Common myeloid progenitor, CD34-positive (primary cell): Measurements from ENCODE around the gene CEP95. TPM values are rescaled to one million over a fixed set of nuclear protein-coding genes. Genes with fewer than 3 reads are reported as not detected.
"Not testable (repeated sequence)": the region's sequence is repeated elsewhere in the genome, so short reads cannot be mapped to it uniquely, and the experiment has no call there.

Experiments used
- CTCF ChIA-PET: fragments of 350-600 bp; sonication (Branson Sonifier 250); formaldehyde crosslinking; loops from one replicate; lab custom pipeline; 2021; ENCODE audit warnings: antibody characterized with exemption; lab: Charles Lee
- POLR2A ChIA-PET: fragments of 350-600 bp; sonication (Branson Sonifier 250); formaldehyde crosslinking; loops from one replicate; lab custom pipeline; 2021; ENCODE audit warnings: antibody characterized with exemption; lab: Charles Lee
- DNase-seq, 3 donors: peaks; one replicate each; pipeline versions ENCODE4 v3.0.0 to v3.0.0-alpha.2; 2013
- H3K27ac ChIP-seq, 2 experiments: 1 replicate in 1 of 2; 2 replicates in 1 of 2; pipeline ENCODE4 v1.7.0; 2013; ENCODE audit warnings: inconsistent platforms in 2 of 2, low read length in 2 of 2, mild to moderate bottlenecking in 2 of 2, low read depth in 1 of 2, moderate library complexity in 1 of 2; ENCODE audit not compliant: severe bottlenecking in 2 of 2, insufficient read depth in 1 of 2, poor library complexity in 1 of 2
- H3K27me3 ChIP-seq, 5 experiments: replicated peaks in 2 of 5; 1 replicate in 3 of 5; 2 replicates in 2 of 5; pipeline versions ENCODE4 v1.6.1 to v1.7.0; 2013; ENCODE audit warnings: low read length in 4 of 5, mild to moderate bottlenecking in 2 of 5, moderate library complexity in 2 of 5, inconsistent platforms in 1 of 5; ENCODE audit not compliant: insufficient read depth in 5 of 5, control insufficient read depth in 4 of 5
- H3K36me3 ChIP-seq, 4 experiments: 1 replicate in 2 of 4; 2 replicates in 2 of 4; pipeline versions ENCODE4 v1.6.1 to v1.7.0; 2013; ENCODE audit warnings: low read length in 3 of 4, control low read depth in 1 of 4, mild to moderate bottlenecking in 1 of 4; ENCODE audit not compliant: control insufficient read depth in 4 of 4, insufficient read depth in 4 of 4
- H3K4me1 ChIP-seq, 4 experiments: 1 replicate in 3 of 4; 2 replicates in 1 of 4; pipeline versions ENCODE4 v1.6.1 to v1.7.1; 2013; ENCODE audit warnings: low read length in 3 of 4, mild to moderate bottlenecking in 3 of 4, control low read depth in 1 of 4, inconsistent platforms in 1 of 4, moderate library complexity in 1 of 4; ENCODE audit not compliant: control insufficient read depth in 4 of 4, insufficient read depth in 4 of 4; ENCODE audit errors: control extremely low read depth in 1 of 4
- H3K4me3 ChIP-seq, 7 experiments: 1 replicate in 4 of 7; 2 replicates in 3 of 7; pipeline versions ENCODE4 v1.5.1 to v1.7.0; 2013; ENCODE audit warnings: mild to moderate bottlenecking in 7 of 7, low read length in 6 of 7, moderate library complexity in 6 of 7, inconsistent platforms in 2 of 7, low read depth in 2 of 7, control low read depth in 1 of 7; ENCODE audit not compliant: insufficient read depth in 4 of 7, control insufficient read depth in 1 of 7; ENCODE audit errors: extremely low read depth in 1 of 7
- H3K9me3 ChIP-seq, 5 experiments: 1 replicate in 4 of 5; 2 replicates in 1 of 5; pipeline versions ENCODE4 v1.6.1 to v1.7.1; 2013; ENCODE audit warnings: low read length in 4 of 5, mild to moderate bottlenecking in 2 of 5, inconsistent platforms in 1 of 5, low read depth in 1 of 5, moderate library complexity in 1 of 5; ENCODE audit not compliant: control insufficient read depth in 4 of 5, insufficient read depth in 2 of 5; ENCODE audit errors: control extremely low read depth in 1 of 5
- WGBS: methylation state at CpG from one replicate; pipeline ENCODE4 v1.1.5; 2013; ENCODE audit not compliant: insufficient coverage; 5-methylcytosine and 5-hydroxymethylcytosine counted together
- polyA plus RNA-seq: library from polyadenylated mRNA; unstranded; fragments of 120-200 nt; gene quantifications from one replicate; pipeline ENCODE4 v1.2.1, GENCODE V29; 2013

The CEP95 gene, protein sequence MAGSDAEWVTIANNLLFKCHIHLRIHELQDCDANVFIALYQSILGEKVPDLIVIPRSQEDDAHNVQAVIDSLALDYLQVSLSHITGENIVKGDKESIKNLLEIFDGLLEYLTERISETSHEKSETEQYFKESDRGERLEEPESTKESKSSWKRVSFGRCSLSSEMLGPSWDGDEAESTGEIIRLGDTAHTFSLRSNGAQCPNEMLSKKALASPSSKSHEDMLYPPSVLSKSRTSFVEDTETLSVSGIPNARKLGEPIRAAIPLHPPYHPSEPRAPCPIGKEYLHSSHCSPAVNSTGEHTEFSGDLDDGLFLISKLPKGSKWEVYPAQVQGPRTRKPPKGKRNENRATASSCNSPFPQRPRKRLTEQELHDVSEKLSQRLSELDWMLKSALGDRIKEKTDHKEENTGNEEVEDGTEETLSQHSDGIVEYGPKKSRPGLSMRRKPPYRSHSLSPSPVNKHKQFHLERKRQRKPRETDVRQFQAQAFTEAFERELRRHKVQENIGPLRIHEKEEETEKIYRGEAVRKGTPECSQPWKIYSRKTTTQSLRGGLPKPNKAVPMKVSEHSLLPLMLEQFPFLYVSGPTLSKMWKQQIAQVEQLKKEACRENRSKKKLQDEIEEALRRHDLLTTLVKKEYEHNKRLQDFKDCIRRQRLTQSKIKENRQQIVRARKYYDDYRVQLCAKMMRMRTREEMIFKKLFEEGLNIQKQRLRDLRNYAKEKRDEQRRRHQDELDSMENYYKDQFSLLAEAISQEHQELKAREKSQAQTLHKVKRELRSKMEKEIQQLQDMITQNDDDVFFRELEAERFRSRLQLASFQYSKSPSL
- 104 TPM for polyA plus RNA-seq

DNA sequence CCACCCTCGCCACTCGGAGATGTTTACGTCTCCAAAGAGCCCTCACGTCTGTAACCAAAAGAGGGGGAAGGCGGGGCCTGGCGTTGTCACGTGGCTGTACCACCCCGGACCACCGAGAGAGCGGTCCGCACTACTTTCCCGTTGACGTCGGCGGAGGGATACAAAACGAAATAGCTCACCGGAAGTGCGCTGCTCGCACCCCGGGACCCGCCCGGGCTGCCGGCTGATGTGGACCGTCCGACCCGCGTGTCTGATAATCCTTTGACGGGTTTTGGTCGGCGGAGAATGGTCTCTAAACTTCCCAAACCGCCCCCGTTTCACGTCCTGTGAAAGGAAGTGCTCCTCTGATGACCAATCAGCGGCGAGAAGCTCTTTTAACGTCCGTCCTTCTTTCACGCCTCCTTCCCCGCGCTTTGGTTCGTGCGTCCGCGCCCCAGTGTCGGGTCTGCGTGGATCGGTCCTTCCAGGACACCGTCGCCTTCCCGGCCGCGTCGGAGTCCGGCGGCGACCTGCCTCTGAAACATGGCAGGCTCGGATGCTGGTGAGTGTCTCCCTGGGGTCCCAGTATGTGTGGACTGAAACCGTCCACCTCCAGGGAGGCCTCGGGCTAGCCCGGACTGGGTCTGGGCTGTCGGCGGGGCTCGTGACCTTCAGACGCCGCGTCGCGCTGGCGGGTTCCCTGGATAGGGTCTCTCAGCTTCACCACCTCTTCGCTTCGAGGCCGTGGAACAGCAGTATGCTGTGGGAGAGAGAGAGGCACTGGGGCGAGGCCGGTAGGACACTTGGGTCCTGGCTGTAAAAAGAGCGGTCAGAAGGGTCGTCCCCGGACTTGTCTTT is at the start of gene CEP95:
Gene CEP95 (plus strand): TSS at position 402 of the 837 bp plus-strand sequence. CDS start 121 bp downstream, at position 523.
- WGBS: under 1% methylated on average over 73 of the region's 77 CpGs
- ChIA-PET POLR2A (interaction anchor here (0.5 to 3.7 kb wide), 9 partner anchors 10 to 170 kb away, joined by 3 to 55 read pairs (median 3); partner anchors contain the start of gene POLG2), CTCF (interaction anchor here (1.0 to 7.0 kb wide), 9 partner anchors 9 to 94 kb away, joined by 3 to 55 read pairs (median 3); partner anchors contain the start of gene POLG2)
- H3K4me1 ChIP-seq: peaks cover 16 to 29% (median 23%) of the 10 kb centered on the region in 4 experiments
- H3K27me3 ChIP-seq: no peaks in the 10 kb centered on the region
- H3K36me3 ChIP-seq: peaks cover 19 to 54% (median 44%) of the 10 kb centered on the region in 4 experiments
- H3K9me3 ChIP-seq: no peaks in the 10 kb centered on the region
- H3K4me3 ChIP-seq: peak within 1 kb of the TSS; percentile 98 to 100 (median 100)
- DNase-seq: peak; percentile 96 to 99 (median 98)
- H3K27ac ChIP-seq: peak within 1 kb of the TSS; percentile 99

DNA sequence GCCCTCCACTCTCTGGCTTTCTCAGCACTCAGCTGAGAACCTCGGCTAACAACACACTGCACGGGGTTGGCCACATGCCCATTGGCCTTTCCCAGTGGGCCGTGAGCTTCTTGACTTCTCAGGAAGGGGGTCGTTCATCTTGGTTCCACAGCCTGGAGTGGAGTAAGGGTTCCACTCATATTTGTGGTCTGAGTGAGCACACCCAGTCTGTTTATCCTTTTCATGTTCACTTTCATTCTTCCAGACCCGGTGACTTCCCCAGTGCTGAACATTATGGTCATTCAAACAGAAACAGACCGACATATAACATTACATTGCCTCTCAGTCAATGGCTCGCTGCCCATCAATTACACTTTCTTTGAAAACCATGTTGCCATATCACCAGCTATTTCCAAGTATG is 49.6 kb upstream of the CEP95 start:
- Histone ChIP-seq H3K9me3 (no peaks in the 10 kb centered on the region), H3K36me3 (peaks cover 0 to 17% (median 1%) of the 10 kb centered on the region in 4 experiments), H3K27ac (no peak overlapping the region), H3K27me3 (no peaks in the 10 kb centered on the region), H3K4me1 (peaks cover 0 to 16% (median 8%) of the 10 kb centered on the region in 4 experiments), H3K4me3 (no peak overlapping the region)
- ChIA-PET CTCF (interaction anchor here (1.2 to 4.0 kb wide), 3 partner anchors 25 to 36 kb away, joined by 3 to 28 read pairs (median 4); no protein-coding TSS in a partner anchor), POLR2A (no interaction called here)
- WGBS: 67% methylated on average over 5 of the region's 7 CpGs
- DNase-seq: no peak

DNA sequence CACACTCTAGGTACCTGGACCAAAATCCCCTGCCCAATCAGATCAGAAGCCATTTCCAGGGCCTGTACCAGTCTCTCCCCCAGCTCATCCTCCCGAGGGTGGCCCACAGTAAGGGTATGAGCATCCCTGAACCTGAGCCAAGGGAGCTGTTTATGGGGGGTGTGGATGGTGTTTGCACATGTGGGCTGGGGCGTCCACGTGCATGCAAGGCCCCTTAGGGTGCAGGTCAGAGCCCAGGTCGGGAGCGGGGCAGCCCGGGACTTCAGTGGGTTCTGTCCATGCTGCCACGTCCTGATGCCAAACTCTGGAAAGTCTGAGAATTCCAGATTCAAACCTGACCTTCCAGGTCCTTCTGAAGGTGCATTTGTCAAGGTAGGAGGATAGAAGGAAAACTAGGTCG is 48.0 kb upstream of the CEP95 start:
- ChIA-PET POLR2A (no interaction called here), CTCF (interaction anchor here (4.0 kb wide), 1 partner anchor 38 kb away, joined by 28 read pairs; no protein-coding TSS in a partner anchor)
- peaks cover 0 to 16% (median 4%) of the 10 kb centered on the region in 4 experiments for H3K4me1 ChIP-seq
- no peaks in the 10 kb centered on the region for H3K9me3 ChIP-seq
- H3K27me3 ChIP-seq: no peaks in the 10 kb centered on the region
- no peak overlapping the region for H3K4me3 ChIP-seq
- WGBS: 97% methylated on average over 7 of the region's 8 CpGs
- no peak for DNase-seq
- peaks cover 0 to 17% (median 1%) of the 10 kb centered on the region in 4 experiments for H3K36me3 ChIP-seq
- H3K27ac ChIP-seq: no peak overlapping the region

GRCh38 chr17:64459284-64459747 is 47.5 kb upstream of the CEP95 start:
- ChIA-PET POLR2A (no interaction called here), CTCF (interaction anchor here (1.5 to 4.0 kb wide), 2 partner anchors 10 to 39 kb away, joined by 3 to 28 read pairs; partner anchors contain the start of gene MILR1)
- Histone ChIP-seq H3K27ac (no peak overlapping the region), H3K36me3 (peaks cover 0 to 17% (median 1%) of the 10 kb centered on the region in 4 experiments), H3K4me3 (no peak overlapping the region), H3K9me3 (no peaks in the 10 kb centered on the region), H3K4me1 (peaks cover 0 to 16% (median 4%) of the 10 kb centered on the region in 4 experiments), H3K27me3 (no peaks in the 10 kb centered on the region)
- DNase-seq: no peak
- 98% methylated on average over 5 of the region's 6 CpGs for WGBS

GRCh38 chr17:64459818-64460217 is 47.0 kb upstream of the CEP95 start:
- POLR2A ChIA-PET: not testable (repeated sequence)
- CTCF ChIA-PET: interaction anchor here (1.5 kb wide), 1 partner anchor 10 kb away, joined by 3 read pairs; the partner anchor contains the start of gene MILR1
- 100% methylated on average over 3 of the region's 7 CpGs for WGBS

DNA sequence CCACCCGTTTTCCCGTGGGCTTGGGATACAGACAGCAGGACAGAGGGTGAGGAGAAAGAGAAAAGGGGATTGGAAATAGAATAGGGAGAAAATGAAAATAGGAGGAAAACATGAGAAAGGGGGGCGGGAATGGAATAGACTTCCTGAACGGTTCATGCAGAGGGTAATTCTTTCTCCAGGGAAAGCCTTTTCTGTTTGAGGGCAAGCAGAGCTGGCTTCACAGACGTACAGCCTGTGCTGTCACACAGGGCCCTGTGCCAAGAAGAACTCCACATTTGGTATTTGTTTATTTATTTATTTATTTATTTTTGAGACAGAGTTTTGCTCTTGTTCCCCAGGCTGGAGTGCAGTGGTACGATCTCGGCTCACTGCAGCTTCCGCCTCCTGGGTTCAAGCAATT is 45.8 kb upstream of the CEP95 start:
- 100% methylated on average over 3 of the region's 8 CpGs for WGBS
- no peak overlapping the region for H3K27ac ChIP-seq
- POLR2A ChIA-PET: no interaction called here
- H3K4me3 ChIP-seq: no peak overlapping the region
- H3K4me1 ChIP-seq: peaks cover 0 to 15% (median 4%) of the 10 kb centered on the region in 4 experiments
- no peaks in the 10 kb centered on the region for H3K27me3 ChIP-seq
- H3K36me3 ChIP-seq: peaks cover 0 to 17% (median 1%) of the 10 kb centered on the region in 4 experiments
- no peaks in the 10 kb centered on the region for H3K9me3 ChIP-seq
- no peak for DNase-seq
- CTCF ChIA-PET: interaction anchor here (1.0 to 1.5 kb wide), 4 partner anchors 12 to 41 kb away, joined by 3 to 4 read pairs (median 3); partner anchors contain the start of gene MILR1

More at GRCh38 chr17:64459818-64460217, 47.0 kb upstream of the CEP95 start:
- DNase-seq, H3K4me3 ChIP-seq, H3K27ac ChIP-seq, H3K27me3 ChIP-seq, H3K9me3 ChIP-seq: not testable (repeated sequence)
- H3K4me1 ChIP-seq: peaks cover 0 to 16% (median 4%) of the 10 kb centered on the region in 4 experiments
- peaks cover 0 to 17% (median 1%) of the 10 kb centered on the region in 4 experiments for H3K36me3 ChIP-seq
